ENCODE data around the gene CPA1. TPM values are rescaled to one million over a fixed set of nuclear protein-coding genes. Genes with fewer than 3 reads are reported as not detected.

Gene CPA1
- total and polyA plus RNA-seq, 10 of the 15 experiments (the other 5 are each of a cell fraction or from before 2014, with no cell fraction given): 8.0 TPM; not detected in 9

GRCh38 chr7:130365511-130366441 lies 14.5 kb upstream of the CPA1 start (continued):
- TF ChIP-seq BCL3 (IDR thresholded peaks at IDR 0.05; ENCODE audit: borderline replicate concordance, insufficient read depth, low read depth, low read length, poor library complexity, severe bottlenecking) (no peak), TBL1XR1 (IDR thresholded peaks at IDR 0.05; ENCODE audit: low read depth, low read length) (no peak), NKRF (conservative IDR thresholded peaks at IDR 0.05) (no peak), USF1 (IDR thresholded peaks at IDR 0.05; ENCODE audit: borderline replicate concordance, extremely low read length, insufficient read depth, low read depth, low read length) (no peak), IRF4 (IDR thresholded peaks at IDR 0.05; ENCODE audit: low read depth, low read length) (no peak), FOXM1 (IDR thresholded peaks at IDR 0.05; ENCODE audit: low read depth, low read length) (peak; percentile 56; the same call in 1 of the 2 replicates), HSF1 (IDR thresholded peaks at IDR 0.05; ENCODE audit: low read depth, low read length) (no peak), ZNF24 (IDR thresholded peaks at IDR 0.05) (no peak), TCF3 (IDR thresholded peaks at IDR 0.05; ENCODE audit: borderline replicate concordance, insufficient read depth, low read depth, low read length) (peak; percentile 86)
